Epidermal melanocyte (primary cell): Measurements from ENCODE around the gene CELA1.
A peak's percentile ranks its signal among the peaks of the same experiment; 100 is the strongest.
"Not testable (repeated sequence)": the region's sequence is repeated elsewhere in the genome, so short reads cannot be mapped to it uniquely, and the experiment has no call there.

Source experiments
- DNase-seq: peaks from one replicate; pipeline ENCODE4 v3.0.0; 2011; ENCODE audit warnings: low spot score; ENCODE audit not compliant: insufficient read length

The CELA1 gene

DNA sequence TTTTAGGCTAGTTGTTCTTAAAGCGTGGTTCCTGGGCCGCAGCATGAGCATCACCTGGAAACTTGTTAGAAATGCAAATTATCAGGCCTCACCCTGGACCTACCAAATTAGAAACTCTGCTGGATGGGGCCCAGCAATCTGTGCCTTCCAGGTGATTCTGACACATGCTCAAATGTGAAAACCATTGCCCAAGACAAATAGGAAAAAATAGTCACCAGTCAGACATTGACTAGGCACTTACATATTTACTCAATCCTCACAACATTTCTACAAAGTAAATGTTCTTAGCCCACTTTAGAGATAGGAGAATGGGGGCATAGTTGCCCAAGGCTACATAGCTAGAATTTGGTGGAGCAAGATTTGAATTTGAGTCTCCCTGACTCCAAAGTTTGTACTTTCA lies 3.3 kb downstream of the CELA1 start:
- DNase-seq, result no peak

DNA sequence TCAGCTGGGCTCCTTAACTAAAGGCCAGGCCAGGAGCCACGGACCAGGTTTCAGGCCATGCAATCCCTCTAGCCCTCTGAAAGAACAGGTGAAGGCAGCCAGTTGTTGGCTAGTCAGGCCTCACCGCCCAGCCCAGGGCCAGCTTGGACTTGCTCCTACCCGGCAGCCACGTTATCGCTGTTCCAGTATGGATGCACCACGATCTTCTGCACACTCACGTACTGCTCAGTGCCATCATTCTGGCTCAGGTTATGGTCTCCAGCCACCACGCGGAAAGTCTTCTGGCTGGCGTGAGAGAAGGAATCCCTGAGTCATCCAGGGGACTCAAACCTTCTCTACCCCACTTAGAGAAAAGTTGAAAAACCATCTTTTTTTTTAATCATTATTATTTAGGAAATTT lies 4.1 kb downstream of the CELA1 start:
- DNase-seq, result no peak

- DNase-seq, result peak; percentile 85
These were observed 5.0 kb downstream of the CELA1 start for GRCh38 chr12:51341251-51342007.

DNA sequence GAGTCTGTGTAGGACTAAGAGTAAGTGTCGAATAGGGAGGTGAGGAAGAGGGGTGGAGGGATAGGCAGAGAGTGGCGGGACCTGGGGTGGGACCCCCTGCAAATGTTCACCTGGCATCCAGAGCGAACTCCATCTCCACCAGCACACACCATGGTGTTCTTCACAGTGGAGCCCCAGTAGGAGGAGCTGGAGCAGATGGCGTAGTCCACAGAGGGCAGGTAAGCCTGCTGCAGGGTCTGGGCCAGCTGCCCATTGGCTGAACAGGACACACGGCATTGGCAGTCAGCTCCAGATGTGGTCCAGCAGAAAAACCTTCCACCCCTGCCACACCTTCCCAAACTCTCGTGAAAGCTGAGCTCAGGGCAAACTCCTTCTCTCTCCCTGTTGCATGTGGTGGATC lies 6.7 kb downstream of the CELA1 start:
- no peak for DNase-seq

DNA sequence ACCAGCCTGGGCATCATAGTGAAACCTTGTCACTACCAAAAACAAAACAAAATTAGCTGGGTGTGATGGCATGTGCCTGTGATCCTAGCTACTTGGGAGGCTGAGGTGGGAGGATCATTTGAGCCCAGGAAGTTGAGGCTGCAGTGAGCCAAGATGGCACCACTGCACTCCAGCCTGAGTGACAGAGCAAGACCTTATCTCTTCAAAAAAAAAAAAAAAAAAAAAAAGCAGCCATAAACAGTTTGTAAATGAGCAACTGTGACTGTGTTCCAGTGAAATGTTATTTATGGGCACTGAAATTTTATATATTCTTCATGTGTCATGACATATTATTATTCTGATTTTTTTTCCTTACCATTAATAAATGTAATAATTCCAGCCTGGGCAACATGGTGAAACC lies 9.1 kb downstream of the CELA1 start:
- DNase-seq, result not testable (repeated sequence)

DNA sequence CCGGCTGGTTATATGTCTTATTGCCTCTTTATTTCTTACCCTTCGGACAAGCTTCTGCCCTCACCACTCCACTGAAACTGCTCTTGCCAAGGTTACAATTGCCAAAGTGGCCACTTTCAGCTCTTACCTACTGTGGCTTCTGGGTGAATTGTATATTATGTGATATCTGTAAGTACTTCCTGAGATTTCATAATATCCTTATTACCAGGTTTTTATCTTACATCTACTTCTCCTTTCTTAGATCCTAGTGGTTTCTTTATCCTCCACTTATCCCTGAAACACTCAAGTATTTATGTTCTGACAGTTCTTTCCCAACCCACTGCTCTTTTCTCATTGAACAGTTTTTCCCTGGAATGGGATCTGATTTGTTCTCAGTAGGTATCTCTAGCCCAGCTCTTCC lies 10.5 kb downstream of the CELA1 start:
- no peak for DNase-seq

DNA sequence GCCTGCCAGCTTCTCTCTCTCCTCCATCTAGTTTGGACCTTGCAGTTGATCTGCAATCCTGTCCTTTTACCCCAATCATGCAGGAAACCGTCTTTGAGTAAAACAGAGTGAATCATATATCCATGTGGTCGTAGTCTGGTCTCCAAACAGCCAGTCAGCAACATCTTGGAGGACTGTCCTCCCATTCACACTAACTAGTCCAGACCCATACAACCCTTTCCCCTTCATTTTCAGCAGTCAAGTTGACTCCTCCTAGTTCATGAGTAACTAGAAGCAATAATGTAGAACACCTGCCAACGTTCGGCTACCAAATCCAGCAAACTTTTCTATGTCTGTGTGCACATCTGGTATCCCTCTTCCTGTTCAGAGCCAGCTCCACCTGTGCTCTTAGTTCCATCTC lies 11.7 kb downstream of the CELA1 start:
- no peak for DNase-seq

DNA sequence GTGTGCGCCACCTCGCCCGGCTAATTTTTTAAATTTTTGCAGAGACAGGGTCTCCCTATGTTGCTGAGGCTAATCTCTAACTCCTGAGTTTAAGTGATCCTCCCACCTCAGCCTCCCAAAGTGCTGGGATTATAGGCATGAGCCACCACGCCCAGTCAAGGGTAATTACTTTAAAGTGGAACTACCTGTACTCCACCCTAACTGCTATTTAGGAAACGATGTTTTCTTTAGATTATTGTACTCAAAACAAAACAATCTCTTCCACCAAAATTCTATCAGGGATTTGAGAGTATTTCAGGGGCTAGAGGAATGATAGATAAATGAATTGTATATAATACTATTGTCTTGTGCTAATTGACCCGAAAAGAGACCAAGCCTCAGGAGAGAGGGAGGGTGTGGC lies 12.9 kb downstream of the CELA1 start:
- no peak for DNase-seq

DNA sequence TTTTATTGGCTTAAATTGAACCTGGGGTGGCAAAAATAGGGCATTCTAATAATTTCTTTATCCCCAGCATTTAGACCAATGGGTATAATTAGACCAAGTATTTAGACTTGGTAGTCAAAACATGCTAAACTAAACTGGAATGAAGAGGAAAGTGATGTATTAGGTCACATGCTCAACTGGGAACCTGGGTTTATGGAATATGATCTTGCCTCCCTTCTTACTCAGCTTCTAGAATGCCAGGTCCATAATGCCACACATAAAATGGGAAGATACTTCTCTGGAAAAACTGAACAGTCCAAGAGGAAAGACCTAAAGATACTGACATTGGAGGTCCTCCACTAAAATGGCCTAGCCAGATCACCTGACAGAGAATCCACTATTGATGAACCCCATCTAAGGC lies 16.3 kb downstream of the CELA1 start:
- DNase-seq, result no peak

DNA sequence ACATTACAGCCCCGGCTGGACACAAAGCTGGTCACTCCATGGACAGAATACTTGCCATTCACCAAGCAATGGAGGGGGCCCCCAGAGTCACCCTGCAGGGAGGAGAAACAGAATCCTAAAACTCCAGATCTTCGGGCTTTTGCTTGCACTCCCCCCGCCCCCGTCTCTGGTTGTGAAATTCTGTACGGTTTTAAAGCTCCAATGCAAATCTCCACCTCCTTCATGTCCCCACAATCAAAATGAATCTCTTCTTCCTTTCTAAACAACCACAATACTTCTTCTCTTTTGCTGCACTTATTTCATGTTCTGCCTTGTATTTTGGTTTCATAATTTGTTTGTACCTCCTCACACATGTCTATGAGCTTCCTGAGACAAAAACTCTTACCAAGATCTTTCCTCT lies 16.7 kb downstream of the CELA1 start:
- DNase-seq, result no peak

DNA sequence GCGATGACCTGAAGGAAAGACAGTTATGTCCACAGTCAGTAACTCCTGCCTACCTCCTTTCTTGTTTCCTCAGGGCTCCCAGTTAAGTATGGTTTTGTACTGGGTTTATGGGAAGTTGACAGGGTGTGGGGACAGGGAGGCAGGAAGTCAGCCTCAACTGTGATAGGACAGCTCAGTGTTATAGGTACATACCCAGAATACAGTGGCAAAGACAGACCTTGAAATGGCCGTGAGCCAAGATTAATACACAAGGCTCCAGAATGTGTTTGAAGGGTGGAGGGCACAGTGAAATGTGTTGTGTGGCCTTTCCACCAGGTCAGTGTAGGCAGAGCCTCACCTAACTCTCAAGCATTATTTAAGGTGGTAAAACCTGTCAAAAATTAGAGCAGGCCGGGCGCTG lies 17.9 kb downstream of the CELA1 start:
- DNase-seq, result no peak

- no peak for DNase-seq
These were observed 19.6 kb downstream of the CELA1 start for GRCh38 chr12:51326698-51327439.

DNA sequence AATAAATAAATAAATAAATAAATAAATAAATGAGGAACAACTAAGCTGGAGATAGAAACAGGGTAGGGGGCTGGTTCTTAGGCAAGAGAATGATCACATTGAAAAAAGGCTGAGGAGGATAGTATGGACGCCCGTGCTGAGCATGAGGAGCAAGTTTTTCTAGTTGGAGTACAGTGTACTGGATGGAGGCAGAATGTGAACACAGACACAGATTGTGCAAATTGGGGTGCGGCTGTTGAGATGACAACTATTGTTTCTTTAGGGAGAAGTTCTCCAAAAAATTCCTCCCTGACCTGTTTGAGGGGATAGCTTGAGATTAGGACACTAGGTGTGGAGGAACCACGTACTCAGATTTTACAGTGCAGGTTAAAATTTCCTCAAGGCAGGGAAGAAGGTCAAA lies 21.5 kb downstream of the CELA1 start:
- no peak for DNase-seq

DNA sequence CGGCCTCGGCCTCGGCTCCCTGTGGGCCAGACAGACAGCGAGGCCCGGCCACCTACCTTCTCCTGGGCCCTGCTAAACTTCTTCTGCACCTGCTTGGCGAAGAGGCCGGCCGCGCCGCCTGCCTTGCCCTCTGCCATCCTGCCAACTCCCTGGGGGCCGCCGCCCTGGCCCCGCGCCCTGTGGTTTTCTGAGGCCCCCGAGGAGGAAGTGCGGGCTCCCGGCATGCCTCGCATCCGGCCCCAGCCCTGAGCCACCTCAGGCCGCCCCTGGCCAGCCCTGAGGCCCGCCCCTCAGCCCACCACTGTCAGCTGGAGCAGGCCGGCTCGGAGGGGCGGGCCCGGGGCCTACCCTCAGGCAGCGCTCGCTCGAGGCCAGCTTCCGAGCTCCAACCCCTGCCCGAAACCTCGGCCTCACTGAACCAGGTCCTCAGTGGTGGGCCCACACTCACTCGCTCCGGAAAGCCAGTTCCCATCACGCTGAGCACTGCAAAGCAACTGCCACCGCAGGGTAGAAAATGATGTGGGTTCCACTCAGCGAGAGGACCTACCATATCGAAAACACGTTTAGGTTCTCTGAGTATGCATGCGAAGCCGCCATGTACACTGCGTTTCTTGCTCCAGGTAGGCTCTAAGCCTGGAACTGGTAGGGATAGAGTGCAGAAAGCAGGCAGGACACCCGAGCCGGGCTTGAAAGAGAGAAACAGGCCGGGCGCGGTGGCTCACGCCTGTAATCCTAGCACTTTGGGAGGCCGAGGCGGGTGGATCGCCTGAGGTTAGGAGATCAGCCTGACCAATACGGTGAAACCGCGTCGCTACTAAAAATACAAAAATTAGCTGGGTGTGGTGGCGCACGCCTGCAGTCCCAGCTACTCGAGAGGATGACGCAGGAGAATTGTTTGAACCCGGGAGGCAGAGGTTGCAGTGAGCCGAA lies 22.2 kb downstream of the CELA1 start, which contains the start of gene BIN2:
Gene BIN2 (minus strand): TSS at position 209 of the 930 bp plus-strand sequence. CDS start 72 bp downstream, at position 137.
- no peak for DNase-seq

GRCh38 chr12:51323317-51323960 lies 23.0 kb downstream of the CELA1 start:
- no peak for DNase-seq

DNA sequence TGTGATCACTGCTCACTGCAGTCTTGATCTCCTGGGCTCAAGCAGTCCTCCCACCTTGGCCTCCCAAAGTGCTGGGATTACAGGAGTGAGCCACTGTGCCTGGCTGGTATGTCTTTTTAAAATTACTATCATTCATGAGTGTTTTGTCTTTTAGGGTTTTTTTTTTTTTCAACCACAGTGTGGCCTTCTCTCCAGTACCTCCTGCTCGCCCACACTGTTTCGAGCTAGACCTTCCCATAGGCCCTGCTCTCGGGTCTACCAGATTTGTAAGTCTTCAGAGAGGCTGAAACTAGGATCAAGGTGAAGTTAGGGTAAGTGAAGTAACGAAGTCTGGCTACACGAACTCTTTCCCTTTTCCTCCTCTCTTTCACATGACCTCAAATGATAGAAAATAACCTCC lies 24.0 kb downstream of the CELA1 start:
- no peak for DNase-seq

DNA sequence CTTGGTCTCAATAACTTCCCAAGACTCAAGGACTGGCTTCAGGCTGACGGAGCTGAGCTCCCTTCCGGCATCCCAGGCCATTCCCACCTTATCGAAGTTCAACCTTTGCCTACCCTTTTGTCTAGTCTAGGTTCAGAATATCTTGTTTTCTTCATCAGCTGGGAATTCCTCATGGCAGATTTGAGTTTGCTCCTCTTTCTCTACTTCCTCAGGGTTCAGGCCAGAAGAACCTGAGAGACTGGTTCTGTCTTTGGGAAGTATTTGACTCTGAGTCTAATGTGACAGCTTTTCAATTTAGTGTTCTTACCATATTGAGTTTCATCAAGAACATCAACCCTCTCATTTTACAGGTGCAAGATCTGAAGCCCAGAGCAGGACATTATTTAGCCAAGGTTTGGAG lies 24.6 kb downstream of the CELA1 start:
- DNase-seq, result no peak

DNA sequence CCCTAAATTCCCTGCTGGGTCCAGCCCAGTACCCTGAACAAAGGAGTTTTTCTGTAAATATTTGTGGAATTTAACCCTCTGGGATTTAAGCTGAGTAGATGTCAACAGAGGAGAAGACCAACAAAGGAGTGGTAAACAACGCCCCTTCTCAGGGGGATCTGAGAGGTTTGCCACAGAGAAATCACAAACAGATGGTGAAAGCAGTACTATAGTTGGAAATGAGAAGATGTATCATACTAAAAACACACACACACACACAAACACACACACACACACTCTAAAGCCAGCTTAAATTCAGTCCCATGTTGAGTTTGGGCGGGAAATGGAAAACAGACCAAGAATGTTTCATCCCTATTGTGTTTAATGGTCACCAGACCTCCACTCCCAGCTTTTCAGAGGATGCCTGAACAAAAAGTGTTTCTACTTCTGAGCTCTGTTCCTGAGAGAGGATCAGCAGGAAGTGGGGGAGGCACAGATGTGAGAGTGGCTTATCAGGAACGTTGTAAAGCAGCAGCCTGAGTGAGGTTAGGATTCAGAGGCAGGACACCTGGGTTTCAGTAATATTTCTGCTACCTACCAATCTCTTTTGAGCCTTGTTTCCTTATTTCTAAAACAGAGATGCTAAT lies 25.7 kb downstream of the CELA1 start:
- DNase-seq, result peak; percentile 42

DNA sequence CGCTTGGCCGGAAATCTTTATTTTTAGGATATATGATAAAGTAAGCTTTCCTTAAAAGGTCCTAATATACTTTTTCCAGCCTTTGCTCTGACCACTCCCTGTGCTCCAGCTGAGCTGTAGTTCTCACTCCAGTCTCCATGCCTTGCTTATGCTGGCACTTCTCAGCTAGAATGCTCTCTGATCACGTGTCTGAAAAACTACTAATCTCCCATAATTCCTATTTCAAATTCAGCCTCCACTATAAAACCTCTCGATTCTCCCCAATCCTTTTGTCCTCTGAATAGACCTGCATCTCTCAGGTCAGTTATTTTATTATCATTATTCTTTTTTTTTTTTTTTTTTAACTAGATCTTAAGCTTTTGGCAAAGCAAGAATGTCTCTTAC lies 26.2 kb downstream of the CELA1 start:
- no peak for DNase-seq

DNA sequence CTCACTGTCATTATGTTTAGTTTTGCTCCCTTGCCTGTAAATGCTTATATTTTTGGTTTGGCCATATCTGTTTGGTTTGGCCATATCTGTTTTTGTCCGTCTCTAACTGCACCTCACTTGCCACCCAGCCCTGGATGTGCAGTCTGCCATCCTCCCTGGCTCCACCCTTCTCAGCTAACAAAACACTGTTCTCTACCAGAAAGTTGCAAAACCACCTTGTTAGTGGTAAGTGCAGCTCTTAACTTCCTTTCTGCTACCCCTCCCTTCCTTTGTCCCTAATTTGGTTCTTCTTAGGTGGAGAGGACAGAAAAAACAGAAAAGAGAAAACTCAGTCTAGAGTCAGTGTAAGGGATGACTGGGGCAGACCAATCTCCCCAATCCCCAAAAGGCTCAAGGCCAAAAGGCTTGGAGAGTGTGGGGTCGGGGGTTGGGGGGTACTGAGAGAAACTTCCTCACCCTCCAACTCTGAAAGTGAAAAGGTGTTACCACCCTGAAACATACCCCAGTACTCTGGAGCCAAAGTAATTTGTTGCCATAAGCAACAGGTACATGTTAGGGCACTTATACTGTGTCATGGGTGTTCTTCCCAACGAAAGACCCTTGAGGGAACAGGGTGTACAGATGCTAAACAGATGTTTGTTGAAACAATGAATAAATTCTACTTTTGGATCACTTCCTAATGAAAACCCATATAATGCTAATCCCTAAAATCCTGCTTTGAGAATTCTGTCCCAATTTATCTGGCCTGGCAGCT lies 27.5 kb downstream of the CELA1 start:
- no peak for DNase-seq
